Measurements from ENCODE around the gene FBXL17. TPM values are rescaled to one million over a fixed set of nuclear protein-coding genes. Genes with fewer than 3 reads are reported as not detected.

The FBXL17 gene
- total RNA-seq, 2 donors from 2014 or later: 3.1 to 7.0 TPM

GRCh38 chr5:107858788-107859187 is 523.1 kb downstream of the FBXL17 start:
- no peak for ATAC-seq
- no peak overlapping the region for H3K27ac Mint-ChIP-seq
- H3K9me3 Mint-ChIP-seq: peaks cover 0 to 4% of the 10 kb centered on the region in 2 donors
- DNase-seq (ENCODE audit: low spot score in 2 of 2): no peak
- peaks cover 0 to 8% of the 10 kb centered on the region in 2 donors for H3K36me3 Mint-ChIP-seq

GRCh38 chr5:107858324-107858723 is 523.6 kb downstream of the FBXL17 start:
- ATAC-seq: no peak
- Mint-ChIP-seq H3K36me3 (peaks cover 0 to 8% of the 10 kb centered on the region in 2 donors), H3K9me3 (peaks cover 0 to 4% of the 10 kb centered on the region in 2 donors), H3K27ac (no peak overlapping the region)
- DNase-seq (ENCODE audit: low spot score in 2 of 2): no peak

GRCh38 chr5:107857785-107858184 is 524.1 kb downstream of the FBXL17 start:
- peaks cover 0 to 4% of the 10 kb centered on the region in 2 donors for H3K9me3 Mint-ChIP-seq
- ATAC-seq: no peak
- DNase-seq (ENCODE audit: low spot score in 2 of 2): no peak
- H3K36me3 Mint-ChIP-seq: peaks cover 0 to 8% of the 10 kb centered on the region in 2 donors
- no peak overlapping the region for H3K27ac Mint-ChIP-seq

- ATAC-seq (no peak), DNase-seq (ENCODE audit: low spot score in 2 of 2) (no peak)
- H3K9me3 Mint-ChIP-seq: peaks cover 0 to 4% of the 10 kb centered on the region in 2 donors
- no peaks in the 10 kb centered on the region for H3K36me3 Mint-ChIP-seq
- no peak overlapping the region for H3K27ac Mint-ChIP-seq
Observed at GRCh38 chr5:107855171-107855570, 526.7 kb downstream of the FBXL17 start.

DNA sequence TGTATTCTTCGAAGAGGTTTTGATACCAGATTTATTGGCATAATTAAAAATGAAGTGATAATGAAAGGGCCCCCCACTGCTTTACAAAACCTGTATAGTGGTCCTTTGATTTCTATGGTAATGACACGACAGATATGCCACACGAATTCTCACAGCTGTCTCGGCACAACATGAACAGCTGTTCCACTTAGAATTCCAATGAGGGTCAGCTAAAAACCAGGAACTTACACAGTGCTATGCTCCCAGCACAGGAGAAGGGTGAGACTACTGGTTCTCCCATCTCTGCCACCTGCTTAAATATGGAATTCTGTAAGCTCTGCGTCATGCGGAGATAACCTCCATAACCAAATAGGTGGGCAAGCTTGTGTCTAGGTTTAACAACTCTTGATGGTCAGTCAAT is 528.2 kb downstream of the FBXL17 start:
- ATAC-seq (no peak), DNase-seq (ENCODE audit: low spot score in 2 of 2) (no peak)
- Mint-ChIP-seq H3K9me3 (peaks cover 0 to 4% of the 10 kb centered on the region in 2 donors), H3K27ac (no peak overlapping the region), H3K36me3 (no peaks in the 10 kb centered on the region)

- Mint-ChIP-seq H3K27ac (no peak overlapping the region), H3K9me3 (peaks cover 0 to 4% of the 10 kb centered on the region in 2 donors), H3K36me3 (no peaks in the 10 kb centered on the region)
- no peak for DNase-seq (ENCODE audit: low spot score in 2 of 2)
- ATAC-seq: no peak
Observed at GRCh38 chr5:107853031-107853430, 528.9 kb downstream of the FBXL17 start.

DNA sequence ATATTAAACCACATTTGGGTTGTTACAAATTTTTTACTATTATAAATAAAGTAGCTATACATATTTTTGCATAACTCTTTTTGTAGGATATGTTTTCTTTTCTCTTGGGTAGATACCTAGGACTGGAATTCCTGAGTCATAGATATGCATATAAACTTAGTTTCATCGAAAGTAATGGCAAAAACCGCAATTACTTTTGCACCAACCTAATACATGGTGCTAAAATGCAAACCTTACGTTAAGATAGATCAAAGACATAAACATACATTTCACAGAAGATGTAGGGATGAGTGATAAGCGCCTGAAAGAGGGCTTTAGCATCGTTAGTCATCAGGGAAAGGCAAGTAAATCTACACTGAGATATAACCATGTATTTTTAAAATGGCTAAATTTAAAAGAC is 532.8 kb downstream of the FBXL17 start:
- ATAC-seq (no peak), DNase-seq (ENCODE audit: low spot score in 2 of 2) (no peak)
- H3K9me3 Mint-ChIP-seq: no peaks in the 10 kb centered on the region

GRCh38 chr5:107840592-107840991 is 541.3 kb downstream of the FBXL17 start:
- no peak overlapping the region for H3K27ac Mint-ChIP-seq
- DNase-seq (ENCODE audit: low spot score in 2 of 2): no peak
- ATAC-seq: no peak
- H3K9me3 Mint-ChIP-seq: no peaks in the 10 kb centered on the region
- no peaks in the 10 kb centered on the region for H3K36me3 Mint-ChIP-seq

More for the DNA sequence above, 532.8 kb downstream of the FBXL17 start:
- Mint-ChIP-seq H3K36me3 (no peaks in the 10 kb centered on the region), H3K27ac (no peak overlapping the region)

GRCh38 chr5:107840161-107840560 is 541.7 kb downstream of the FBXL17 start:
- DNase-seq (ENCODE audit: low spot score in 2 of 2) (no peak), ATAC-seq (no peak)
- H3K9me3 Mint-ChIP-seq: no peaks in the 10 kb centered on the region
- no peak overlapping the region for H3K27ac Mint-ChIP-seq
- no peaks in the 10 kb centered on the region for H3K36me3 Mint-ChIP-seq

DNA sequence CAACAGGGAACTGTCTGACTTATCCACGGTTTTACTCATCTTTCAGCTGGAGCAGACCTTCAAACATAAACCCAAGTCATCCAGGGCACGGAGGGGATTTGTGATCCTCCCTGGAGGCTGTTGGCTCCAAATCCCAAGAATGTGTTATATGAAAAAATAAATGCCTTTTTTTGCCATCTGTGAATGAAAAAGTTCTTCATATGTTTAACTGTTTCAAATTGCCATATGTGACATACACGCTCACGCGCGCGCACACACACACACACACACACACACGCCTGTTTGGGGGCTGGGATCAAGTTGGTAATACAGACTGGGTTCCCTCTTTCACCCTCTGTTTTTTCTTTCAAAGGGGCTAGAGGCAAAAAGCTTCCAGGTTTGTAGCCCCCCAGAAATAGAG is 546.8 kb downstream of the FBXL17 start:
- no peak for DNase-seq (ENCODE audit: low spot score in 2 of 2)
- no peak for ATAC-seq
- no peaks in the 10 kb centered on the region for H3K9me3 Mint-ChIP-seq
- H3K36me3 Mint-ChIP-seq: no peaks in the 10 kb centered on the region
- H3K27ac Mint-ChIP-seq: no peak overlapping the region

- H3K27ac Mint-ChIP-seq: no peak overlapping the region
Observed at GRCh38 chr5:107832746-107833145, 549.2 kb downstream of the FBXL17 start.

DNA sequence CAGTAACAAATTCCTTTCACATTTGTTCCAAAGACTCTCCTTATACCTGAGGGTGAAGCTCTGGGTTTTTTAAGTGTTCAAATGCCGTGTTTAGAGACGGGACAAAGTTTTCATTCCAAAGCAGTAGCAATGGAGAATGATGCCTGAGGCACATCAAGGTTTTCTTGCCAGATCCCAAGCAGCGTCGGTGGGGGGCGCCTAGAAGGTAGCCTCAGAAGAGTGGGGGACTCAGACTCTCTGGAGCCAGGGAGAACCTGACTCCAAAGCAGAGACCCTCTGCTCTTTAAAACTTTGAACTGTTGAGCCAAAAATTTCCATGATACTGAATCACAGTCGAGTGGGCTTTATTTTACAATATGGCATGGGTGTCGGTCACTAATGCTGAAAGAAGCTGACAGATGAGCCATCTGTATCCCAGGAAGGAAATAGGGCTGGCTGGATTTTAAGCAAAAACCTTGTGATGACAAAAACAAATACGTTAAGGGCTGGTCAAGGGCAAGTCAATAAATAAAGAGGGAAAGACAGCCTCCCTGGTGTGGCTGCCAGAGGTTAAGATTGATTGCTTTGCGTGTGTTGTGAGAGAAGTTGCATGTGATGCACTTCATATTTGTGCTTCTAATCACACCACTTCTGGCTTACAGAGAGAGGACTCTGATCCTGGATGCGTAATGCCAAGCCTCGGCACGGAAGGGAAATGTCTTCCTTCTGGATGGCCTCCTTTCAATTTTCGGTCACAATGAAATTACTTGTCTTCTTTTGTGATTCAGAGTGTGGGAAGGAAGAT is 550.1 kb downstream of the FBXL17 start:
- ATAC-seq (no peak), DNase-seq (ENCODE audit: low spot score in 2 of 2) (no peak)
- Mint-ChIP-seq H3K9me3 (no peaks in the 10 kb centered on the region), H3K27ac (no peak overlapping the region), H3K36me3 (no peaks in the 10 kb centered on the region)

More at GRCh38 chr5:107832746-107833145, 549.2 kb downstream of the FBXL17 start:
- no peaks in the 10 kb centered on the region for H3K9me3 Mint-ChIP-seq
- no peaks in the 10 kb centered on the region for H3K36me3 Mint-ChIP-seq
- no peak for DNase-seq (ENCODE audit: low spot score in 2 of 2)
- no peak for ATAC-seq

- Mint-ChIP-seq H3K36me3 (no peaks in the 10 kb centered on the region), H3K27ac (no peak overlapping the region), H3K9me3 (no peaks in the 10 kb centered on the region)
- DNase-seq (ENCODE audit: low spot score in 2 of 2) (no peak), ATAC-seq (no peak)
Observed at GRCh38 chr5:107830750-107831149, 551.1 kb downstream of the FBXL17 start.

GRCh38 chr5:107826311-107827000 is 555.4 kb downstream of the FBXL17 start:
- Mint-ChIP-seq H3K36me3 (no peaks in the 10 kb centered on the region), H3K9me3 (peaks cover 4 to 6% of the 10 kb centered on the region in 2 donors), H3K27ac (no peak overlapping the region)
- DNase-seq (ENCODE audit: low spot score in 2 of 2) (no peak), ATAC-seq (no peak)

DNA sequence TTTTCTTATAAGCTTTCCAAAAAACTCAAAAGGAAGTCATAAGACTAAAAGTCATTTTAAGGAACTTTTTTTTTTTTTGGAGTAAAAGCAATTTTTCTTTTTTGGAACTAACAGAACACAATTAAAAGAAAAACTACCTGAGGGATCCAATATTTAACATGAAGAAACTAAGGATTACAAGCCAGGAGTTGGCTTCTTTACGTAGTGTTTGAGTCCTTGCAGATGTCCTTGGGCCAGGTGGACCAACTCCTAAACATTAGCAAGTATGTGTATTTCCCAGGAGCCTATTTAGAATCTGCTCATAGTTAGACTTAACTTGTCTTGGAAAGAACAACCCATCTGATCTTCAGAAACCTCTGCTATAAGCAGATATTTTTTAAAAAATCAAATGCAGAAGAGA is 557.1 kb downstream of the FBXL17 start:
- ATAC-seq: no peak
- H3K9me3 Mint-ChIP-seq: peaks cover 4 to 6% of the 10 kb centered on the region in 2 donors

DNA sequence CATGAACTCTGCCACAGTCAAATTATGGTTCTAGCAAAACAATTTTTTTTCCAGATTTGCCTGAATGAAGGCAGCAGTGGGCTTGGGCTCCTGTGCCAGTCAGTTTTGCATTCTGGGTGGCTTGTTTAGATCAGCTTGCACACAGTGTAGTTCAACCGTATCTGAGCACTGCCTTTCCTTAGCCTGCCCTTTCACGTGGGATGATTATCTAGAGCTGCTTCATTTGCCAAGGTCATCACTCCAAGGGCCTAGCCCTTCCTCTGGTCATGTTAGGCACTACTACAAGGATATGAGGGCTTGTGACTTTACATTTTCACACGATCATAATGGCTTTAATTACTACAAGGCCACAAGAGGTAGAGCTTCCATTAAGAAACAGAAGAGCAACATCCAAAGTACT is 560.6 kb downstream of the FBXL17 start:
- Mint-ChIP-seq H3K27ac (no peak overlapping the region), H3K9me3 (peaks cover 10% of the 10 kb centered on the region in 2 donors), H3K36me3 (no peaks in the 10 kb centered on the region)
- no peak for DNase-seq (ENCODE audit: low spot score in 2 of 2)
- ATAC-seq: no peak

More for the DNA sequence above, 557.1 kb downstream of the FBXL17 start:
- no peak overlapping the region for H3K27ac Mint-ChIP-seq
- no peaks in the 10 kb centered on the region for H3K36me3 Mint-ChIP-seq
- no peak for DNase-seq (ENCODE audit: low spot score in 2 of 2)

DNA sequence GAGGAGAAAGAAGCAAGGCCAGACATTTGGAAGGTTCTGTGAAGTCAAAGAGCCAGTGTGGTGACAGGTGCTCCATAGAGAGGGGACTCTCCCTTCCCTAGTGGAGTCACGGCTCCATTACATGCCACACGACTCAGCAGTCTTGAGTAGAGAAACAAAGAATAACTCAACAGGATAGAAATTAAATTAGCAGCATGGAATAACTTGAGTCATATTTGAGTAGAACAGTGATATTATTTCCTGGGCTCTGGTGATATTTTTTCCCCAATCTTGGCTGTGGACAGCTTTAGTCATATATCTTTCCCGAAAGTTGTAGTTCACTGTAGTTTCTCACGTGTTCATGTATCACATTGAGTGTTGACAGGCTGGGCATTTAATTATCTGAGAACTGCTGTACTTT is 561.5 kb downstream of the FBXL17 start:
- Mint-ChIP-seq H3K27ac (no peak overlapping the region), H3K36me3 (no peaks in the 10 kb centered on the region), H3K9me3 (peaks cover 10% of the 10 kb centered on the region in 2 donors)
- ATAC-seq (peak in 1 of 2 donors; percentile 41), DNase-seq (ENCODE audit: low spot score in 2 of 2) (no peak)

DNA sequence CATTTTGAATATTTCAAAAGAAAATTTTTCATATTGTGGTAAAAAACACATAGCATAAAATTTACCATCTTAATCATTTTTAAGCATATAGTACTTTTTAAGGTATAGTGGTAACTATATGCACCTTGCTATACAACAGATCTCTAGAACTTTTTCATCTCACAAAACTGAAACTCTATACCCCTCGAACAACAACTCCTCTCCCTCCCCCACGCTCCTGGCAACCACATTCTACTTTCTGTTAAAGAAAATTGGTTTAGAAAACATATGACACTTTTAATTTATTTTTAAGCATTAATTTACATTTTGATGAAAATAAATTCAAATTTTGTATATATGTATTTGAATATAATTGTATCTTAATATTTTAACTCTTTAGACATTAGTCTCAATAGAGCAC is 563.9 kb downstream of the FBXL17 start:
- Mint-ChIP-seq H3K36me3 (no peaks in the 10 kb centered on the region), H3K9me3 (peaks cover 5% of the 10 kb centered on the region in 2 donors), H3K27ac (no peak overlapping the region)
- DNase-seq (ENCODE audit: low spot score in 2 of 2): no peak
- ATAC-seq: no peak

Data from activated naive CD4-positive, alpha-beta T cell treated with anti-CD3 and anti-CD28 coated beads, Interleukin-2, amount 50 U/mL, for 72 hours (primary cell).